HepG2 (cell line): ENCODE results near the gene ASAP2. TPM values are rescaled to one million over a fixed set of nuclear protein-coding genes. Genes with fewer than 3 reads are reported as not detected.
A peak's percentile ranks its signal among the peaks of the same experiment; 100 is the strongest.

Source experiments
- KLF15 ChIP-seq: sonication (generic); formaldehyde crosslinking; IDR thresholded peaks from 2 replicates; pipeline ENCODE4 v1.8.1; 2023; ENCODE audit warnings: borderline replicate concordance, mild to moderate bottlenecking, inconsistent platforms, missing genetic modification reagents, mixed read lengths
- NFIB ChIP-seq: sonication (generic); formaldehyde crosslinking; IDR thresholded peaks from 2 replicates; pipeline ENCODE4 v1.9.0; 2021; ENCODE audit warnings: missing genetic modification reagents, mild to moderate bottlenecking, borderline replicate concordance
- NKX3-1 ChIP-seq: sonication (generic); formaldehyde crosslinking; IDR thresholded peaks from 2 replicates; pipeline ENCODE4 v1.5.0; 2020; ENCODE audit warnings: missing genetic modification reagents
- PATZ1 ChIP-seq: sonication (generic); formaldehyde crosslinking; IDR thresholded peaks from 2 replicates; pipeline ENCODE4 v1.4.0; 2020; ENCODE audit warnings: missing genetic modification reagents
- TFAP4 ChIP-seq: sonication (generic); IDR thresholded peaks from 2 replicates; pipeline ENCODE4 v1.6.1; 2016; ENCODE audit warnings: low read depth, borderline replicate concordance
- ZNF407 ChIP-seq: sonication (generic); formaldehyde crosslinking; IDR thresholded peaks from one replicate; pipeline ENCODE4 v1.5.1; 2020; ENCODE audit warnings: mild to moderate bottlenecking, missing genetic modification reagents; ENCODE audit errors: not compliant biosample characterization
- ZNF510 ChIP-seq: sonication (generic); formaldehyde crosslinking; IDR thresholded peaks from 2 replicates; pipeline ENCODE4 v1.4.0; 2020; ENCODE audit warnings: low read depth, mild to moderate bottlenecking, missing genetic modification reagents
- ZNF512B ChIP-seq: sonication (generic); formaldehyde crosslinking; IDR thresholded peaks from 2 replicates; pipeline ENCODE4 v1.5.1; 2020; ENCODE audit warnings: missing genetic modification reagents, mild to moderate bottlenecking, borderline replicate concordance
- ZNF550 ChIP-seq: sonication (generic); formaldehyde crosslinking; IDR thresholded peaks from 2 replicates; pipeline ENCODE4 v1.4.0; 2020; ENCODE audit warnings: mild to moderate bottlenecking, missing genetic modification reagents, borderline replicate concordance
- ZNF850 ChIP-seq: sonication (generic); formaldehyde crosslinking; conservative IDR thresholded peaks from 2 replicates; pipeline ENCODE4 v1.9.0; 2021; ENCODE audit warnings: mild to moderate bottlenecking, missing genetic modification reagents
- polyA plus RNA-seq, 8 experiments: library from polyadenylated mRNA; depleted of rRNA in 3 of 8; stranded (reverse) in 7 of 8; unstranded in 1 of 8; fragments of >200 nt; fragmentation: Illumina TruSeq in 4 of 8; extraction: Trizol in 4 of 8; gene quantifications; 2 replicates each; pipeline versions ENCODE4 v1.2.1 to v1.2.3, GENCODE V29; 2011 to 2016; ENCODE audit warnings: low read depth in 4 of 8, missing spikeins in 1 of 8, mixed read lengths in 1 of 8; ENCODE audit not compliant: insufficient read depth in 1 of 8
- total RNA-seq, 5 experiments: library from RNA; depleted of rRNA; stranded (reverse); fragments of >200 nt; fragmentation: Illumina TruSeq; extraction: Trizol; gene quantifications; 2 replicates each; pipeline ENCODE4 v1.2.3, GENCODE V29; 2016; ENCODE audit warnings: low read depth in 1 of 5
- TF ChIP-seq, protein P1 (sequence below): fragments of 450-650 bp; IDR thresholded peaks from 2 replicates; pipeline ENCODE4 v1.6.1; 2016

Gene ASAP2
- total and polyA plus RNA-seq, 2 of the 13 experiments (the other 11 are each of a cell fraction or from before 2014, with no cell fraction given) = 7.3 to 22.3 TPM

GRCh38 chr2:9422321-9423099, 215.9 kb downstream of the ASAP2 start (continued):
- TF ChIP-seq TFAP4 (peak; percentile 43; the same call in 1 of the 2 replicates), ZNF850 (CRISPR knock-in tag) (no peak), KLF15 (CRISPR knock-in tag) (no peak), ZNF550 (CRISPR knock-in tag) (no peak), NKX3-1 (CRISPR knock-in tag) (no peak; the same call in 1 of the 2 replicates), PATZ1 (peak; percentile 9; the same call in 1 of the 2 replicates), NFIB (CRISPR knock-in tag) (no peak), ZNF512B (CRISPR knock-in tag) (peak; percentile 72; the same call in 1 of the 2 replicates), ZNF407 (CRISPR knock-in tag) (no peak), ZNF510 (CRISPR knock-in tag) (no peak)
- TF ChIP-seq, protein P1, sequence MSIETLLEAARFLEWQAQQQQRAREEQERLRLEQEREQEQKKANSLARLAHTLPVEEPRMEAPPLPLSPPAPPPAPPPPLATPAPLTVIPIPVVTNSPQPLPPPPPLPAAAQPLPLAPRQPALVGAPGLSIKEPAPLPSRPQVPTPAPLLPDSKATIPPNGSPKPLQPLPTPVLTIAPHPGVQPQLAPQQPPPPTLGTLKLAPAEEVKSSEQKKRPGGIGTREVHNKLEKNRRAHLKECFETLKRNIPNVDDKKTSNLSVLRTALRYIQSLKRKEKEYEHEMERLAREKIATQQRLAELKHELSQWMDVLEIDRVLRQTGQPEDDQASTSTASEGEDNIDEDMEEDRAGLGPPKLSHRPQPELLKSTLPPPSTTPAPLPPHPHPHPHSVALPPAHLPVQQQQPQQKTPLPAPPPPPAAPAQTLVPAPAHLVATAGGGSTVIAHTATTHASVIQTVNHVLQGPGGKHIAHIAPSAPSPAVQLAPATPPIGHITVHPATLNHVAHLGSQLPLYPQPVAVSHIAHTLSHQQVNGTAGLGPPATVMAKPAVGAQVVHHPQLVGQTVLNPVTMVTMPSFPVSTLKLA = no peak
